ENCODE results near the gene WHAMM.
"Not testable (repeated sequence)": the region's sequence is repeated elsewhere in the genome, so short reads cannot be mapped to it uniquely, and the experiment has no call there.

The WHAMM gene

GRCh38 chr15:82839136-82839535 lies 29.7 kb downstream of the WHAMM start:
- DNase-seq, result no peak

GRCh38 chr15:82840166-82840565 lies 30.7 kb downstream of the WHAMM start:
- no peak for DNase-seq

GRCh38 chr15:82843566-82843965 lies 34.1 kb downstream of the WHAMM start:
- DNase-seq, result no peak

DNA sequence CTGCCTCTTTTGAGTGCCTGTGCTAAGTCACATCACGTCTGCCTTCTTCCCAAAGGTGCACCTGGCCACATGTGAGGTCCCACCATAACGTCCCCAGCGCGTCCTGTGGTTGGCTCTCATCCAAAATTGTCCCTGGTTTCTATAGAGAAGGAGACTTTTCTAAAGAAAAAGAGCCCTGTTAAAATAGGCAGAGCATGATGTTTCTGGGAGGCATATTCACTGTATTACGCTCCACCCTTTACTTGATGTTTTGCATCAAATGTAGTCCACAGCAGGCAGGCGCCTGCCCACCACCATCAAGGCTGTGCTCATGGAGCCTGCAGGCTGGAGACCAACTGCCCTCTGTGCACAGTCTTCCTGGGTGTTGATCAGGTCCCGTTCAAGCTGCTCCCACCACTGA lies 36.3 kb downstream of the WHAMM start:
- DNase-seq, result no peak

DNA sequence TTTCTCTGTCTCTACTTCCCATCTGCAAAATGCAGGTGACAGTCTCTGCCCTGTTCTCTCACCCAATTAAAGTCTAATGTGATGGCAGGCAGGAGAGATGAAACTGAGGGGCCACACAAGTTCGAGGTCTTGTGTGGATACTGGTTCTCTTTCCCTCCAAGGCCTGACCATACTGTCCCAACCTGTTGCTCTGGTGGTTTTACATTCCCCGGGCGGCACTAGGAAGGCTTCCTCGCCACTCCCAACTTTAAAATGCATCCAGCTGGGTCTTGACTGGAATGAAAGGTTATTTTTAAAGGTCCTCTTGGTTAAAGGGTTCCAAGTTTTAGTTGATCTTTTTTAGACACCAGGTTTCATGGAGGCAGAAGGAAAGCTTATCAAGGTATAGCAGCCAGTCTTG lies 37.2 kb downstream of the WHAMM start:
- no peak for DNase-seq

- DNase-seq, result no peak
Observed at GRCh38 chr15:82847703-82848102, 38.3 kb downstream of the WHAMM start.

- DNase-seq, result no peak
Observed at GRCh38 chr15:82848241-82848993, 39.0 kb downstream of the WHAMM start.

DNA sequence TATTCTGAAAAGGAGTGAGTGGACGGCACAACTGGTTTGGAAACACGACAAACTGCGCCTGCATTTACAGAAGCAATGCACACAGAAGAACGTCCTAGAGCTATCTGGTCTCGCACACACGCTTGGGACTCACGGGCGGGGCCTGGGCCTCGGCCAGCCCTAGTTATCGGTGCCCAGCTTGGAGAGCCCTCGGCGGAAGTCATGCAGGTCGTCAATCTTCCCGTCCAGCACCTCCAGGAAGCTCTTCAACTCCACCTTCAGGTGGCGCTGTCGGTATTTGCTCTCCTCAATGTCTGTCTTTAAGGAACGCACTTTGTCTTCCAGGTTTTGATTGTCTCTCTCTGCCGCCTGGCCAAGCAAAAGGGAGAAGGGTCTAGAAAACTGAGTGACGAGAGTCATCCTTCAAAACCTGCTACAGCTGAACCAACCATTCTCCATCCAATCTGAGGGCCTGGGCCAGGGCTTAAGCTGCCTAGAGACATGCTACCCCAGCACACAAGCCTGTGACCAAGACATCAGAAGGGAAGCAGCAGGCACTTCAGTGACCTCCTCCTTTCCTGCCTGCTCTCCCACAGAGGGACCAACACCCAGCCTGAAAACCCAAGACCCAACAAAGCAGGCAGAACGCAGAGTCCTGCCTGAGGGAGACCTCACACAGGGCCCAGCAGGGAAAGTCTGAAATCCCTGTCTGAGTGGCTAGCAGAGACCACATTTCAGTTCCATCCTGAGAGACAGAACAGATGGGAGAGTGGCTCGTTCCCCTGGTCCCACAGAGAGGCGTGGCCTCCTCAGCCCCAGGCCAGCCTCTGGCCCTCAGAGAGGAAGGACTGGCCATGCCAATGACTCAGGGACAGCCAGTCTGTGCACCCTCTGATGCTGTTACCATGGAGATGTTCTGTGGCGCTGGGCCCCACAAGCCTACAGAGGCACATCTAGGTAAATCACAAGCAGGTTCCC lies 40.4 kb downstream of the WHAMM start:
- DNase-seq, result peak; percentile 75

DNA sequence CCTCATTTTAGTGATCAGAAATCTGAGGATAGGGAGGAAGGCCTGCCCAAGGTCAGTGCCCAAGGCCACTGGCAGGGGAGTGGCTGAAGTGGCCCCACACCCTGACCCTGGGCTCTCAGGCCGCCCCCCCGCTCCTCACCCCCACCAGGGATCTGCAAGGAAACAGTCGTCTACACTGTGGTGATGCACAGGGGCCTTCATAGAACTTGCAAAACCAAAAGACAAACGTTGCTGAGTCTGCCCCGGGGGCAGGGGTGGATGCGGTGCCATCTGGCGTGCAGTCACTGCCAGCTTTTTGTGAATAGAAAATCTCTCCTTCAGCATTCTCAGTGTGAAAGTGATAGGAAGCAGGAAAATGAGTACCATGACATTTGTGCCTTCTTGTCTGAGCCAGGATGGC lies 41.3 kb downstream of the WHAMM start:
- DNase-seq, result no peak

- DNase-seq, result no peak
Observed at GRCh38 chr15:82851306-82851850, 42.0 kb downstream of the WHAMM start.

GRCh38 chr15:82851981-82852511 lies 42.6 kb downstream of the WHAMM start:
- DNase-seq, result no peak

DNA sequence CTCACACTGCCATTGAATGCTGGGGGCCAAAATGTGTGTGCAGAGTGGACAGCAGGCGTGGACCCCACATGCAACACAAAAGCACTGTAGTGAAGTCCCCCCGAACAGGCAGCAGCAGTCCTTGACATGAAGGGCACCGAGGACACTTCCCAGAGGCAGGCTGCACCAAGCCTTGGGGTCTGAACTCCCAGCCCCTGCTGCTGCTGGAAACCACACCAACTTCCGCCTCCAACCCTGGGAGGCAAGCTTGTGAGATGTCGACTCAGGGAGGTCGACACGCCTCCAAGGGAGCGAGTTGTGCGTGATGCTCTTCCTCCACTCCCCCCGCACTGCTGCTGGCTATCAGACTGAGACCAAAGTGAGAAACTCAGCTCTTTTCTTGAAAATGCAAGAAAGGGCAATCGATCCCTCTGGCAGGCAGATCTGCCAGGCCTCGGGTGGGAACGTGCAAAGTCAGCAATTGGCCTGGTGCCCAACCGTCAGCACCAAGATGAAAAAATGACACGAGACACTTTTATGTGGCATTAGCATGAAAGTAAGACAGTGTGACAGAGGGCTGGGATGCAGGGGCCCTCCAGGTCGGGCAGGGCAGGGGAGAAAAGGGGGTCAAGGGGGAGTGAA lies 43.6 kb downstream of the WHAMM start:
- no peak for DNase-seq

DNA sequence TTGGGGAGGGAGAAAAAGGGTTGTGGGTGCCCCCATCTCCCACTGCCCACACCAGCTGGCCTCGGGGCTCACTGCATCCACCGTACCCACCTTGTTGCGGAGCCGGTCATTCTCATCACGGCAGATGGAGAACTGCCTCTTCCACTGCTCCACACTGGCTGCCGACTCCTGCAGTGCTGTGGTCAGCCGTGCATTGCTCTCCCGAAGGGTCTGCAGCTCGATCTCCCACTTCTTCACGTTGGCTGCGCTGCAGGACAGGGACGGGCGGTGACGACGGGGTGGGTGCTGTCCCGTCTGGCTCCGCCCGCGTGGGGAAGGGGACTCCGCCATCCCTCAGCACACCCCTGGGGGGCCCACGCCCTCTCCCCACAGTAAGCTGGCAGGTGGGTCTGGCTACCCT lies 45.1 kb downstream of the WHAMM start:
- no peak for DNase-seq

GRCh38 chr15:82855286-82856100 lies 46.1 kb downstream of the WHAMM start:
- no peak for DNase-seq

DNA sequence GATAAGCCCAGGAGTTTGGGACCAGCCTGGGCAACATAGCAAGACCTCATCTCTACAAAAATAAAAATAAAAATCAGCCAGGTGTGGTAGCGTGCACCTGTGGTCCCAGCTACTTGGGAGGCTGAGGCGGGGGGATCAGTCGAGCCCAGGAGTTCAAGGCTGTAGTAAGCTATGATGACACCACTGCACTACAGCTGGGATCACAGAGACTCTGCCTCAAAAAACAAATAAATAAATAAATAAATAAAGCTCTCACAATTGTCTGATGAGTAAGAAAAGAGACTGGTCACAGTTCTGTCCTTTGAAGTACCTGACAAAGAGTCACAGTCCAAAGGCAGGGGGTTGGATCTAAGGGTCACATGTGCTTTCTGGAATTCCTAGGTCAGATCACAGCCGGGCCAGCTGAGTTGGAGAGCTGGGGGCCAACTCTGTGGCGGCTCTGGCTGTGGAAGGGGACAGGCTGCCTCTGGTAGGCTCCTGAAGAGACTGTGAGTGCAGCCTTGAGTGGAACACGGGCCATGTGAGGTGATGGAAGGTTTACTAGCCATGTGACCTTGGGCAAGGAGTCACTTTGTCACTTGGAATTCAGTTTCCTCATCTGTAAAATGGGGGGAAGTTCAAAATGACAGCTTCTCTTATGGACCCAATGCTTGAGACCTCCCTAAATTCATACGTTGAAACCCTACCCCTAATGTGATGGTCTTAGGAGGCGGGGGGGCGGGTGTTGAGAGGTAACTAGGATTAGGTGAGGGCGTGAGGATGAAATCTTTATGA lies 47.2 kb downstream of the WHAMM start:
- DNase-seq, result no peak

DNA sequence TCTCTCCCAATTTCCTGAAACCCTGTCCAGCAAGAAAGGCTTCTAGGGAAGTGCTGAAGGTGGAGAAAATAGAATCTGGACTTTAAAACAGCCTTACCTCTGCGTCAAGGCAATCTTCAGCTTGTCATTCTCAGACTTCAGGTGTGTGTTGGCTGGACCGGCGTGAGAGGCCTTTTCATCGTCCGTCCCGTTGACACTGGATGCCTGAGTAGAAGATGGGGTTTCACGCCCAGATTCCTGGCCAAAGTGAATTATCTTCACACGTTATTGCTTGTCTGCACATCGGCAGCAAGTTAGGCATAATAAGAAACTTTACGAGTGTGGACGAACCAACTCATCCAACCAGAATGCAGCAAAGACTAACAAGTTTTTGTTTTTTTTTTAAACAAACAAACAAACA lies 49.5 kb downstream of the WHAMM start:
- no peak for DNase-seq

GRCh38 chr15:82862886-82863285 lies 53.5 kb downstream of the WHAMM start:
- DNase-seq, result no peak

- DNase-seq, result no peak
Observed at GRCh38 chr15:82864967-82865366, 55.5 kb downstream of the WHAMM start.

DNA sequence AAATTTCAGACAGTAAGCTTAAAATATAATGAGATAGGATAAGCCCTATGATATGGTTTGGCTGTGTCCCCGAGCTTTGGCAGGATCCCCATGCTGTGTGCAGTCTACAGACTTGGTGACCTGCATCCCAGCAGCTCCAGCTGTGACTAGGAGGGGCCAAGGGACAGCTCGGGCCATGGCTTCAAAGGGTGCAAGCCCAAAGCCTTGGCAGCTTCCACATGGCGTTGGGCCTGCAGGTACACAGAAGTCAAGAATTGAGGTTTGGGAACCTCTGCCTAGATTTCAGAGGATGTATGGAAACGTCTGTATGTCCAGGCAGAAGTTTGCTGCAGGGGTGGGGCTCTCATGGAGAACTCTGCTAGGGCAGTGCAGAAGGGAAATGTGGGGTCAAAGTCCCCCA lies 56.2 kb downstream of the WHAMM start:
- not testable (repeated sequence) for DNase-seq

DNA sequence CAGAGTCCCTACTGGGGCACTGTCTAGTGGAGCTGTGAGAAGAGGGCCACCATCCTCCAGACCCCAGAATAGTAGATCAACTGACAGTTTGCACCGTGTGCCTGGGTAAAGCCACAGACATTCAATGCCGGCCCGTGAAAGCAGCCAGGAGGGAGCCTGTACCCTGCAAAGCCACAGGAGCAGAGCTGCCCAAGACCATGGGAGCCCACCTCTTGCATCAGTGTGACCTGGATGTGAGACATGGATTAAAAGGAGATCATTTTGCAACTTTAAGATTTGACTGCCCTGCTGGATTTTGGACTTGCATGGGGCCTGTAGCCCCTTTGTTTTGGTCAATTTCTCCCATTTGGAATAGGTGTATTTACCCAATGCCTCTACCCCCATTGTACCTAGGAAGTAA lies 56.6 kb downstream of the WHAMM start:
- not testable (repeated sequence) for DNase-seq

DNA sequence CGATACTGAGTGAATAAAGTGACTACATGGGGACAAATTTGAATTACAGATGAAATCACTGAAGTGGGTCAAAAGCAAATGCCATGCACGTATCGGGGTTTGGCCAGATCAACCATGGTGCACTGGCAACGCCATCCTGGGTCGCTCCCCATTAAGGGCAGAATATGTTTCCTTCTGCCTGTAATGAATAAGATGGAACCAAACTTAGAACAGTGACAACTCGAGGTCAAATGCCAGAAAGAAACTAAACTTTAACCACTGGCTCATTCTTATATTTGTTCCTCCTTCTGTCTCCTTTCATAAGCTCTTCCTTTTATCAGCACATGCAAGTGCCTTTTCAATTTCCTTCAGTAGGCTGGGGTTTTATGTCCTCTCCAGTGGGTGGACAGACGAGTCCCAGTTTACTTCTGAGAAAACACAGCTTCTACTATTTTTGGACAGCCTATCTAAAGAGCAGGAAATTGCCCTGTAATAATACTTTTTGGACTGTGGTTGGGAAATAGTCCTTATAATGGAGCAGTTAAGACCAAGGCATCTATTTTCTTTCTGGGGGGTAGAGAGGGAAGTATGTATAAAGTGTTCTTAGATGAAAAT lies 61.4 kb downstream of the WHAMM start:
- DNase-seq, result no peak
